CD4-positive, alpha-beta T cell treated with Interleukin-21 for 1 hour (primary cell): ENCODE results near the gene TPRG1L.

Experiments
- DNase-seq: peaks from one replicate; pipeline ENCODE4 v3.0.0-alpha.2; 2020

Gene TPRG1L

GRCh38 chr1:3649342-3650247 lies 24.8 kb downstream of the TPRG1L start, which contains the start of gene WRAP73:
WRAP73 (minus strand) TSS chr1:3650103; CDS start chr1:3649999, 104 bp downstream.
- peak; percentile 92 for DNase-seq

- DNase-seq, result no peak
Observed at GRCh38 chr1:3650248-3651025, 25.6 kb downstream of the TPRG1L start.

DNA sequence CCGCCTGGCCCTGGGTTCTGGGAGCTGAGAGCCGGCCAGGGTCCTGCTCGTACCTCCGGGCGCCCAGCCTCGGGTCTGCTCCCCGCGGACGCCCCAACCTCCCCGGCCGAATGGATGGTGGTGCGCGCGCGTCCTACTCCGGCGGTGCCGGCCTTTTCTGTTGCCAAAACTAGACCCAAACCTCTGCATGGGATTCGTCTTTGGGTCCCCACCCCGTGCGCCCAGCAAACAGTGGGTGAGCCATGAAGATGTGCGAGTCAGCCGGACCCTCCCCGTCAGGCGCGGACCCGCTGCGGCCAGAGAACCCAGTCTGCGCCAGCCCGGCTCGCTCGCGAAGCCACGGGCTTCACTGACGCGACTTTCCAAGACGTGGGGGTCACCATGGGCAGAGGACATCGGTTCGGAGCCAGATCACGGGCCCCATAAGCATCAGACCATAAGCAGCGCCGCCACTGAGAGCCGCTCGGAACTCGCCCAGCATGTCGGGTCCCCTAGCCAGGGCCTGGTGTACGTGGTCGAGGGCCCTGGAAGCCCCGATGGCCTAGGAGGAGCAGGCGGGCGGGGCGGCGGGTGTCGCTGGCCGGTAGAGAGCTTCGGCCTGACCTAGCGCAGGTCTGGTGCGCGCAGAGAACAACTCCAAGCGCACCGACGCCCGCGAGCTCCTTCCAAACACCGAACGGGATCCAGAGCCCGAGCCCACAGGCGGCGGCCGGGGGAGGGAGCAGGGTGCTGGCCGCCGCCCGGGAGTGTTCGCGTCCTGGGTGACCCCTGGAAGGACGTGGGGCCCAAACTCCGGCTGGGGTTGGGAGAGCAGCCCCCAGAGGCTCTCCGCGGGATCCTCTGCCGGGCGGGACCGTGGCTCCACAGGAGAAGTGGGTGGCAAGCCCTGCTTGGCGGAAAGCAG lies 26.5 kb downstream of the TPRG1L start:
- peak; percentile 2 for DNase-seq

DNA sequence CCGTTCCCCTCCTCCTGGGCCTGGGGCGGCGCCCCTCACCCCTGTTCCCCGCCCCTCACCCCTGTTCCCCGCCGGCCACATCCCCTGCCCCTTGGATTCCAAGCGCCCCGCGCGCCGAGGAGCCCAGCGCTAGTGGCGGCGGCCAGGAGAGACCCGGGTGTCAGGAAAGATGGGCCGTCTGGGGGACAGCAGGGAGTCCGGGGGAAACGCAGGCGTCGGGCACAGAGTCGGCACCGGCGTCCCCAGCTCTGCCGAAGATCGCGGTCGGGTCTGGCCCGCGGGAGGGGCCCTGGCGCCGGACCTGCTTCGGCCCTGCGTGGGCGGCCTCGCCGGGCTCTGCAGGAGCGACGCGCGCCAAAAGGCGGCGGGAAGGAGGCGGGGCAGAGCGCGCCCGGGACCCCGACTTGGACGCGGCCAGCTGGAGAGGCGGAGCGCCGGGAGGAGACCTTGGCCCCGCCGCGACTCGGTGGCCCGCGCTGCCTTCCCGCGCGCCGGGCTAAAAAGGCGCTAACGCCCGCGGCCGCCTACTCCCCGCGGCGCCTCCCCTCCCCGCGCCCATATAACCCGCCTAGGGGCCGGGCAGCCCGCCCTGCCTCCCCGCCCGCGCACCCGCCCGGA lies 27.2 kb downstream of the TPRG1L start, which contains the start of gene TP73:
TSS of gene TP73 (plus strand) at position 587 of the 618 bp plus-strand sequence. CDS start 29,850 bp downstream, outside the sequence.
- DNase-seq, result peak; percentile 7

GRCh38 chr1:3652548-3653285 lies 27.9 kb downstream of the TPRG1L start:
- DNase-seq, result no peak

DNA sequence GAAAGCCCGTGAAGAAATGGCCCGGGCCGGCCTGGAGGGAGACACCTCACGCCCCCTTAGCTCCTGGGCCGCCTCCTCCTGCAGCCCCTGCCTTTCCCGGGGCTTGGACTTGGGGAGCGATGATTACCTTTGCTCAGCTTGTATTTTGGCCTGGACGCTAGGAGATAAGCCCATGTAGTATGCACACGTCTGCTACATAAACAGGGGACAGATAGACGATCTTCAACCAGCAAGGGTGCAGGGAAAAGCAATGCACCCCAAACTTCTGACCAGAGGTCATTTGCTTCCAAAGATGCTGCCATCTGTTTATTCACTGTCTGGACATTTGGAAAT lies 28.4 kb downstream of the TPRG1L start:
- no peak for DNase-seq

DNA sequence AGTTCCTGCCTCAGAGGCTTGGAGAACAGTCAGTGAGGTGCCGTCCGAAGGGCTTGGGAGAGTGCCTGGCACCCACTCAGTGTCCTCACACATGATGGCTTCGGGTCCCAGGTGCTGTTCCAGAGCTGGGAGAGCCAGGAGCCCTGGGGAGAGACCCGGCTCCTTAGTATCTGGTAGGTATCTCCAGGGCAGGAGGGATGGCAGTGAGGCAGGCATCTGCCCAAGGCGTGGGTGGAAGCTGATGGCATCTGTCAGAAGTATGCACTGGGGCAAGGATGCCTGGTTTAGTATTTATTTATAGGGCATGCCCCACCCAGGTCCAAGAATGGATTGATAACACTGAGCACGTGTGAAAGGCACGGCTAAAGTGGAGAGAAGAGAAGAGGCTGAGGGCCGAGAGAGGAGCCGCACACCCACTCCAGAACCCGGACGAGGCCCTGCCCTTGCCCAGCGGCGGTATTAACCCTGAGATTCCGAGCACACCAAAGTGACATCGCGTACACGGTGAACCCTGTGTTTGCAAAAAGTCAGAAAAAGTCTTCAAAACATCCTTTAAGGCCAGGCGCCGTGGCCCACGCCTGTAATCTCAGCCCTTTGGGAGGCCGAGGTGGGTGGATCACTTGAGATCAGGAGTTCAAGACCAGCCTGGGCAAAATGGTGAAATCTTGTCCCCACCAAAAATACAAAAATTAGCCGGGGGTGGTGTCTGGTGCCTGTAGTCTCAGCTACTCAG lies 29.9 kb downstream of the TPRG1L start:
- no peak for DNase-seq

DNA sequence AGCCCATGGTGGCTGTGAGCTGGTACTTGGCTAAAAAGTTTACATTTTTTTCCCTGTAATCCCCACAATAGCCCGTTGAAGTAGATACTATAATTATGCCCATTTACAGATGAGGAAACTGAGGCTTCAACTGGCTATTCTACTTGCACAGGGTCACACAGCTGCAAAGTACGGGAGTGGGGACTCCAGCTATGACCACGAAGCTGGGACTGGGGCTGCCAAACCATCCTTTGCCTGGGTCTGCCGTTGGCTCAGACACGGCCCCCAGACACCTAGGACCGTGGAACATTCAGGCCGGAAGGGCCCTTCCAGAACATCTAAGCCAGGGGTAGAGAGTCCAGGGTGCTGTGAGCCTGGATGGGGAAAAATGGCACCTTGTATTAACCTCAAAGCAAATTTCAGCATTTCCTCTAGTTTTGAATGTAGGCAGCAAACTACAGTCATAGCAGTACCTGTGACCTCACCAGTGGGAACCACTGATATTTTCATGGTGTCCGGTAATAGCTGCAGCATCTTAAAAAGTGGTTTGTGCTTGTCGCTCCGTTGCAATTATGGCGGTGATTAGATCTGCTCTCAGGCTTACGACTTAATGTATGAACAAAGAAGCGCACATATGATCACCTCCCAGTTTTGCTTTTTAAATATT lies 31.8 kb downstream of the TPRG1L start:
- no peak for DNase-seq

- DNase-seq, result no peak
Observed at GRCh38 chr1:3657096-3657475, 32.3 kb downstream of the TPRG1L start.

GRCh38 chr1:3657578-3658230 lies 32.9 kb downstream of the TPRG1L start:
- DNase-seq, result no peak

GRCh38 chr1:3658231-3658615 lies 33.4 kb downstream of the TPRG1L start:
- no peak for DNase-seq

DNA sequence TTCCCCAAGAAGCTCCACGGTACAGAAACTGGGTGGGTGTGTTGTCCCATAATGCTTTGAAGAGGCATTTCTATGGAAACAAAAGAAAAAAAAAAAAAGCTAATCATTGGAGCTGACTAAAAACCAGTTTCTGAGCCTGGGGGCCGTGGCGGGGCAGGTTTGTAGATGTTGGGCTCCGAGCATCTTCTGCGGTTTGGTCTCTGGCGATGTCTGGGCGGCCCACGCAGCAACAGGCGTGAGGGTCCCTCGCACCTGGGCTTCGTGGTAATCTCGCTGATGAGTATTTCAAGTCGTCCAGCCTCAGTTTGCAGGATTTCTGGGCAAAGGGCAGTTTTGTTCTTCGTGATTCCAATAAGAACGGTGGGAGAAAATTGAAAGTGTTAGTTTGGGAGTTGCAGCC lies 34.3 kb downstream of the TPRG1L start:
- no peak for DNase-seq

DNA sequence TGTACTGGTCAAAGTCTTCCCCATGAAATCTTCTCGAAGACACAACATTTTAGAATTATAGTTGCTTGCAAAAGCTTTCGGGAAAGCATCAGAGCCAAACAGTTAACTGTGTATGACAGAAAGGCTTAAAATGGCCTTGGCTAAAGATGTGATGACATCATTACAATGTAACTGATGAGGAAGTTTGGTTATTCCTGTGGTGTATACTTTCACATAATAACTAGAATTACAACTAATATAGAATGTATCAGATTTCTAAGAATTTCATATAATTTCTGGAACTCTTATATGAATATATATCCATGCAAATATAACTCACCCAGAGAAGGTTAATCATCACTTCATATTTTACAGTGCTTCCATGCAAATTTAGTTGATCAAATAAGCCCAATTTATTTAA lies 35.9 kb downstream of the TPRG1L start:
- DNase-seq, result no peak

DNA sequence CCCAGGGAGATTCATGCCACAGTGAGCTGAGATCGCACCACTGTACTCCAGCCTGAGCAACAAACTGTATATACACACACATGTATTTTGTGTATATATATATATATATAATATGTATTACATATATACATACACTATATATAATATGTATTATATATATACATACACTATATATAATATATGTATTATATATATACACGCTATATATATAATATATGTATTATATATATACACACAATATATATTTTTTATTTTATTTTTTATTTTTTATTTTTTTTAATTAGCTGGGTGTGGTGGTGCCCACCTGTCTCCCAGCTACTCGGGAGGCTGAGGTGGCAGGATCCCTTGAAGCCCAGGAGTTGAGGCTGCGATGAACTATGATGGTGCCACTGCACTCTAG lies 36.8 kb downstream of the TPRG1L start:
- DNase-seq, result no peak

DNA sequence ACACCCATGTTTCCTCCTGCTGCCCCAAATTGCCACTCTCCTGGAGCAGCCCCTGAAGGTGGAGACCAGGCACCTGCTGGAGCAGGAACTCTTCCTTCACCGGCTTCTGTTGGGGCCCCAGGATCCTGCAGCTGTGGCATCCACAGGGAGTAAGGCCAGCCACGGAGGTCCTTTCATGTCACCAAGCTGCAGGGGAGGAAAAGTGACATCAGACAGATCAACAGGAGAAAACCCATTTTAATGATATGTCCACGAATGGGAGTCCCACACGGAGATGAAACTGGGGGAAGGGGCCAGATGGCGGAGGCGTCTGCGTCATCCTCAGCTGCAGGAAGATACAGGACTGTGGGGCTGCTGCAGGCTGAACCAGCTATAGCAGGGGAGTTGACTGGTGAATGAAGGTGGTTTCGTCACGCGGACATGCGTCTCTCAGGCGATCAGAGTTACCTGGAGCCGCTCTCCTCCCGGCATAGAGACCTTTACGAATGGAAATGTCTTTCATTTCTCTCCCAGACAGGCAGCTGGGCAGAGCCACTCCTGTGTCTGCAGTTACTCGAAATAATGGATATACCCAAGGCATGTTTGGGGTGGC lies 37.4 kb downstream of the TPRG1L start:
- DNase-seq, result no peak

GRCh38 chr1:3663999-3664699 lies 39.3 kb downstream of the TPRG1L start:
- no peak for DNase-seq

DNA sequence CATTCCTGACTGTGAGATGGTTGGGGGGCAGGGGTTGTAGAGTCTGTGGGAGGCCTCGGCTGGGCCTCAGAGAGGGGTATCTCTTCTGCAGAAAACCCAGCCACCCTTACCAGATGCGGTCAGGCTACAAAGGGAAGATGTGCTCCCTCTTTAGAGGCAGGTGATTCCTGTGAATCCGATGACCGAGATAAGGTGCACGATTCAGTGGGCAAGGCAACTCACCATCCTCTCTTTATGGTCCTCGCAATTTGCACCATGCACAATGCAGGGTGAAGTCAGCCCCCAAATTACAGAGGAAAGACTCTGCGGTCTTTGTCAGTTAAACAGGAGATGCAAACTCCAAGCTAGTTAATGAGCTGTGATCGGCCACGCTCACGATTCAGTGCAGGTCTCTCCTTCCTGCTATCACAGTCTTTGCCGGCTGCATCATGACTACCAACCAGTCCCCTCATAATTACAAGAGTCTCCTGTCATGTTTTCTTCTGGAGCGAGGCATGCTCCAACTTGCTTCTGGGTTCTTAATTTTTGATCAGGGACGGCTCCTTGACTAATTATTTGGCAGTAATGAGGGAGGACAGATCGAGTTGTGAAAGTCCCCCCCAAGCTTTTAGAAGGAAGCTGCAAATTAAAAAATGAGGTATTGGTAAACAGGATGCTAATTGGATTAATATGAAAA lies 40.0 kb downstream of the TPRG1L start:
- DNase-seq, result no peak

DNA sequence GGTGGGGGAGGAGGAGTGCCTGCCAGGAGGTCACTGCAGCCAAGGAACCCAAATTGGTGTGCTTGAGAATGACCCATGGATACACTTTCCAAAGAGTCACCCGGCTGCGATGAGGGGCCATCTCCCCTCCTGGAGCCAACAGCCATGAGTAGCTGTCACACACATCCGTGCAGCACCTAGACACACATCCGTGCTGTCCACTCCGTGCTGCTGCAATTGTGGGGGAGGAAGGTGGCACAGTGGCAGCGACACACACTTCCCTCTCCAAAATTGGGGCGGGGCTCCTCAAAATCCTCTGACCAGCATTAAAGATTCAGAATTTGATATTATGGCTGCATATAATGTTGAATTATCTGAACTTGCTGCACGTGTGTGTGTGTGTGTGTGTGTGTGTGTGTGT lies 43.3 kb downstream of the TPRG1L start:
- DNase-seq, result no peak
